IPS-18a (cell line): ENCODE data around the gene GABRR1.
"Not testable (repeated sequence)": the region's sequence is repeated elsewhere in the genome, so short reads cannot be mapped to it uniquely, and the experiment has no call there.

Experiments
- H3K27ac ChIP-seq: one replicate; pipeline ENCODE4 v1.5.1; 2013; ENCODE audit warnings: low read length
- H3K27me3 ChIP-seq: one replicate; pipeline ENCODE4 v1.6.1; 2013; ENCODE audit warnings: mild to moderate bottlenecking, low read length; ENCODE audit not compliant: control insufficient read depth, insufficient read depth
- H3K36me3 ChIP-seq: one replicate; pipeline ENCODE4 v1.6.1; 2013; ENCODE audit warnings: low read depth, low read length; ENCODE audit not compliant: control insufficient read depth
- H3K4me1 ChIP-seq: one replicate; pipeline ENCODE4 v1.6.1; 2013; ENCODE audit warnings: low read depth, low read length; ENCODE audit not compliant: control insufficient read depth
- H3K4me3 ChIP-seq: one replicate; pipeline ENCODE4 v1.5.1; 2013; ENCODE audit warnings: low read length
- H3K9ac ChIP-seq: one replicate; pipeline ENCODE4 v1.6.1; 2013; ENCODE audit warnings: mild to moderate bottlenecking, low read length, moderate library complexity
- H3K9me3 ChIP-seq: one replicate; pipeline ENCODE4 v1.6.1; 2013; ENCODE audit warnings: low read depth, low read length; ENCODE audit not compliant: control insufficient read depth

GABRR1 gene

GRCh38 chr6:89250239-89250638 is 33.1 kb upstream of the GABRR1 start:
- Histone ChIP-seq H3K4me1 (no peaks in the 10 kb centered on the region), H3K27ac (no peak overlapping the region), H3K27me3 (no peaks in the 10 kb centered on the region), H3K9me3 (no peaks in the 10 kb centered on the region), H3K9ac (no peak overlapping the region), H3K36me3 (no peaks in the 10 kb centered on the region), H3K4me3 (no peak overlapping the region)

DNA sequence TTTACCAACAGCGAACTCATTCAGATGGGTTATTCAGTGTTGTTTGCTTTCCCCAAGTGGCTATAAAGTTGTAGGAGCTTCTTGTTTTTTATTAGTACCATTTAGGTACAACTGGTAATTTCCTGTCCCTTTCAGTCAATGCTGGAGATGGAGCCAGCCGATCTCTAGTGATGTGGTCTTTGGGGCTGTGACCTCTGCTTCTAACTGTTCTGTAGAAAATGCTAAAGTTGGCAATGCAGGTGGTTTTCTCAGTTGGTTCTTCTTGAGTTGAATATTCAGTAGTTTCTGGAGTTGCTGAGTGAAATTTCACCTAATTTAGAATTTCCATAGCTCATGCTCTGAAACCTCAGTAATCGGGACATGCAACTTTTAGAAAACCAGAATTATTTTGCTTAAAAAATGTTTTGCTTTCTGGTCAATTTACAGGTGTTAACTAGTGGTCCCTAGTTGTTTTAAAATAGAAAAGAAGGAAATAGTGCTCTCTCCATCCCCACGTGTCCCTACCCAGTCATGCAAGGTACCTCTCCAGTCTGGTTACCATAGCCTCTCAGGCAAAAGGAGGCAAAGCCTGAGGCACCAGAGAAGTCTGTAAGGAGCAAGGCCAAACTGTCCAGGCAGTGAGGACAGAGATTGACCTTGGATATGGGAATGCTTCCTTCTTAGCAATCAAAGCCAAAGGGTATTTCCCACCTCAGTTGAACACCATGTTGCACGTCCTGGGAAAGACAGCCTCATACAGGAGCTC is 27.3 kb upstream of the GABRR1 start:
- Histone ChIP-seq H3K4me3 (no peak overlapping the region), H3K27me3 (peaks cover 6% of the 10 kb centered on the region), H3K9ac (no peak overlapping the region), H3K27ac (no peak overlapping the region), H3K4me1 (peaks cover 19% of the 10 kb centered on the region), H3K9me3 (no peaks in the 10 kb centered on the region), H3K36me3 (no peaks in the 10 kb centered on the region)

- Histone ChIP-seq H3K4me3 (peak overlapping the region; percentile 30), H3K36me3 (no peaks in the 10 kb centered on the region), H3K27me3 (peaks cover 6% of the 10 kb centered on the region), H3K27ac (no peak overlapping the region), H3K9me3 (no peaks in the 10 kb centered on the region), H3K9ac (no peak overlapping the region), H3K4me1 (peaks cover 19% of the 10 kb centered on the region)
Measured at GRCh38 chr6:89243331-89243629, 26.1 kb upstream of the GABRR1 start.

DNA sequence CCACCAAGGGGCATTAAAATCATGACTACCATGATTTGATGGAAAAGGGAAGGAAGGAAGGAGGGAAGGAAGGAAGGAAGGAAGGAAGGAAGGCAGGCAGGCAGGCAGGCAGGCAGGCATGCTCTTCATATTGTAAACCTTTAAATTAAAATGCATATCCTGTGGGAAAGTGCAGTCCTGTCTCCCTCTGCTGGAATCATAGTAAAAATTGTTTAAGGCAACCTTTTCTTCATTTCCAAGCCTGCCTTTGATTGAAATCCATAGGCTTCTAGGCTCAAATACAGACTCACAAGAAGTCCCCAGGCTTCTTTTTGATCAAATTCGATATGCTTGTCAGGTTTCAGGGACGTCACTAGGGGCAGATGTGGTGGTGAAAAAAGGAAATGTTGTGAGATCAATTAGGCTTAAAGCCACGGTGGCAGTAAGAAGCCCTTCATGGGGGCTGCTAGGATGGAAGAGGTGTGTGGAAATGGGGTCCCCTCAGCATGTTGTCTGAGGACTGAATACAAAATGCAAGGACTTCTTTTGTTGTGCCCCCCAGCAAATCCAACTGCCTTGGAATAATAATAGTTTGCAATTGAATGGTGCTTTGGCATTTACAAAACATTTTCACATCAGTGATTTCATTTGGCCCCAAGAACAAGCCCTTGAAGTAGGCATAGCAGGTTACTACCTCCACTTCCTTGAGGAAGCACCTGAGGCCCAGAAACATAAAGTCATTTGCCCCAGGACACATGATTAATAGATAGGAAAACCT is 25.6 kb upstream of the GABRR1 start:
- no peak overlapping the region for H3K27ac ChIP-seq

GRCh38 chr6:89239338-89239737 is 22.2 kb upstream of the GABRR1 start:
- Histone ChIP-seq H3K36me3 (no peaks in the 10 kb centered on the region), H3K4me3 (no peak overlapping the region), H3K27ac (no peak overlapping the region), H3K4me1 (peaks cover 19% of the 10 kb centered on the region), H3K9ac (no peak overlapping the region), H3K9me3 (no peaks in the 10 kb centered on the region), H3K27me3 (peaks cover 5% of the 10 kb centered on the region)

More for the DNA sequence above, 25.6 kb upstream of the GABRR1 start:
- Histone ChIP-seq H3K4me3 (peak overlapping the region; percentile 30), H3K27me3 (peaks cover 6% of the 10 kb centered on the region), H3K36me3 (no peaks in the 10 kb centered on the region), H3K4me1 (peaks cover 19% of the 10 kb centered on the region), H3K9me3 (no peaks in the 10 kb centered on the region), H3K9ac (no peak overlapping the region)

GRCh38 chr6:89237158-89237557 is 20.0 kb upstream of the GABRR1 start:
- H3K36me3 ChIP-seq = no peaks in the 10 kb centered on the region
- no peaks in the 10 kb centered on the region for H3K27me3 ChIP-seq
- H3K27ac ChIP-seq = no peak overlapping the region
- no peaks in the 10 kb centered on the region for H3K9me3 ChIP-seq
- H3K4me3 ChIP-seq = no peak overlapping the region
- H3K9ac ChIP-seq = no peak overlapping the region
- peaks cover under 1% of the 10 kb centered on the region for H3K4me1 ChIP-seq

DNA sequence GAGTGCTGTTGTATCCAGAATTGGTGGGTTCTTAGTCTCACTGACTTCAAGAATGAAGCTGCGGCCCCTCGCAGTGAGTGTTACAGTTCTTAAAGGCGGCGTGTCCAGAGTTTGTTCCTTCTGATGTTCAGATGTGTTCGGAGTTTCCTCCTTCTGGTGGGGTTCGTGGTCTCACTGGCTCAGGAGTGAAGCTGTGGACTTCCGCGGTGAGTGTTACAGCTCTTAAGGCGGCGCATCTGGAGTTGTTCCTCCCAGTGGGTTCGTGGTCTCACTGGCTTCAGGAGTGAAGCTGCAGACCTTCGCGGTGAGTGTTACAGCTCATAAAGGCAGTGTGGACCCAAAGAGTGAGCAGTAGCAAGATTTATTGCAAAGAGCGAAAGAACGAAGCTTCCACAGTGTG is 16.4 kb upstream of the GABRR1 start:
- not testable (repeated sequence) for H3K27me3 ChIP-seq, H3K27ac ChIP-seq, H3K4me1 ChIP-seq, H3K36me3 ChIP-seq, H3K9me3 ChIP-seq, H3K4me3 ChIP-seq, H3K9ac ChIP-seq

- H3K4me3 ChIP-seq = no peak overlapping the region
- H3K36me3 ChIP-seq = no peaks in the 10 kb centered on the region
- no peak overlapping the region for H3K9ac ChIP-seq
- no peaks in the 10 kb centered on the region for H3K9me3 ChIP-seq
- H3K27me3 ChIP-seq = no peaks in the 10 kb centered on the region
- H3K27ac ChIP-seq = no peak overlapping the region
- no peaks in the 10 kb centered on the region for H3K4me1 ChIP-seq
Measured at GRCh38 chr6:89222712-89223039, 5.5 kb upstream of the GABRR1 start.

DNA sequence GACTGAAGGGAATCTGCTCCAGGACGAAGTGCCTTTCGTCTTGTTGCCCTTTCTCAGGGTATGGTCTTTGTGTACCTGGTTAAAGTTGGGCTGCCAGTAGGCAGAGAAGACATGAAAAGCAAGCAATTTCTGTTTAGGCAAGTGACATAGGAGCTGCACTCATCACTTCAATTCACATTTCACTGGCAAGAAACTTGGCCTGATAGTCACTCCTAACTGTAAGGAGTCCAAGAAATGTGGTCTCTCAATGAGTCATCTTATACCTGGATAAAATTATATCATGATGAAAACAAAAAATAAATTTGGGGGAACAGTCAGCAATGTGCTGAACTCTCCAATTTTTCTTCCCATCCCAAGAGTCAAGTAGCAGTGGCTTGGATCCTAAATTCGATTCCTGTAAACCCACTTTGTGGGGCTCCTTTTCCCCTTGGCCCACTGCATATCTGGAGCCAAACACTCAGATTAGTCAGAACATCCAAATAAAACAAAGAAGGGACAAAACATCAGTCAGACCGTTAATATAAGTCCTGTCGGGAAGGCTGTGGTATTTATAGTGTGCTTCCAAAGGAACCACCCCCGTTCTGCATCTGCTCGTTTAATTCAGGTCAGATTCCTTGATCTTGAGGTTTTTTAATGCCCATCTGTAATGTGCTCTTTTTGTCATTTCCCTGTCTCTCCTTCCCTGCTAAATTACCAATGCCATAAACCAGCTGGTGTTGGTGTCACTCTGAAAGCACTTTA is 5.0 kb upstream of the GABRR1 start:
- Histone ChIP-seq H3K4me3 (no peak overlapping the region), H3K27ac (no peak overlapping the region), H3K4me1 (no peaks in the 10 kb centered on the region), H3K9ac (no peak overlapping the region), H3K36me3 (no peaks in the 10 kb centered on the region), H3K9me3 (no peaks in the 10 kb centered on the region), H3K27me3 (no peaks in the 10 kb centered on the region)

GRCh38 chr6:89221129-89221528 is 4.0 kb upstream of the GABRR1 start:
- no peaks in the 10 kb centered on the region for H3K4me1 ChIP-seq
- no peaks in the 10 kb centered on the region for H3K27me3 ChIP-seq
- no peaks in the 10 kb centered on the region for H3K9me3 ChIP-seq
- no peak overlapping the region for H3K4me3 ChIP-seq
- no peaks in the 10 kb centered on the region for H3K36me3 ChIP-seq
- no peak overlapping the region for H3K9ac ChIP-seq
- H3K27ac ChIP-seq = no peak overlapping the region

- peaks cover 9% of the 10 kb centered on the region for H3K4me1 ChIP-seq
- no peak overlapping the region for H3K9ac ChIP-seq
- no peaks in the 10 kb centered on the region for H3K27me3 ChIP-seq
- no peaks in the 10 kb centered on the region for H3K36me3 ChIP-seq
- H3K9me3 ChIP-seq = no peaks in the 10 kb centered on the region
- H3K4me3 ChIP-seq = no peak overlapping the region
- no peak overlapping the region for H3K27ac ChIP-seq
Measured at GRCh38 chr6:89216411-89216810, 747 bp downstream of the GABRR1 start.
